ENCODE results near the gene PAN3.

The PAN3 gene

GRCh38 chr13:28220166-28220565 lies 81.8 kb downstream of the PAN3 start:
- DNase-seq, result no peak

GRCh38 chr13:28229522-28230411 lies 91.4 kb downstream of the PAN3 start:
- no peak for DNase-seq

GRCh38 chr13:28231642-28232041 lies 93.3 kb downstream of the PAN3 start:
- no peak for DNase-seq

- no peak for DNase-seq
Observed at GRCh38 chr13:28237944-28238343, 99.6 kb downstream of the PAN3 start.

- no peak for DNase-seq
Observed at GRCh38 chr13:28239374-28239773, 101.0 kb downstream of the PAN3 start.

GRCh38 chr13:28245465-28245864 lies 107.1 kb downstream of the PAN3 start:
- DNase-seq, result no peak

- DNase-seq, result no peak
Observed at GRCh38 chr13:28246891-28247290, 108.5 kb downstream of the PAN3 start.

GRCh38 chr13:28248080-28248479 lies 109.7 kb downstream of the PAN3 start:
- no peak for DNase-seq

GRCh38 chr13:28250542-28250941 lies 112.2 kb downstream of the PAN3 start:
- DNase-seq, result no peak

GRCh38 chr13:28251466-28251865 lies 113.1 kb downstream of the PAN3 start:
- DNase-seq, result no peak

GRCh38 chr13:28252547-28252946 lies 114.2 kb downstream of the PAN3 start:
- no peak for DNase-seq

- no peak for DNase-seq
Observed at GRCh38 chr13:28257305-28257704, 119.0 kb downstream of the PAN3 start.

- DNase-seq, result no peak
Observed at GRCh38 chr13:28258417-28258816, 120.1 kb downstream of the PAN3 start.

GRCh38 chr13:28267497-28267896 lies 129.2 kb downstream of the PAN3 start:
- no peak for DNase-seq

GRCh38 chr13:28268800-28269223 lies 130.5 kb downstream of the PAN3 start:
- peak; percentile 87 for DNase-seq

GRCh38 chr13:28271056-28271840 lies 132.9 kb downstream of the PAN3 start:
- no peak for DNase-seq

- DNase-seq, result no peak
Observed at GRCh38 chr13:28273919-28274318, 135.6 kb downstream of the PAN3 start.

GRCh38 chr13:28282451-28282850 lies 144.1 kb downstream of the PAN3 start:
- DNase-seq, result no peak

GRCh38 chr13:28283600-28283999 lies 145.3 kb downstream of the PAN3 start:
- DNase-seq, result no peak

GRCh38 chr13:28286263-28286662 lies 147.9 kb downstream of the PAN3 start:
- peak; percentile 3 for DNase-seq

GRCh38 chr13:28297341-28297740 lies 159.0 kb downstream of the PAN3 start:
- no peak for DNase-seq

- DNase-seq, result no peak
Observed at GRCh38 chr13:28299916-28300315, 161.6 kb downstream of the PAN3 start.

- no peak for DNase-seq
Observed at GRCh38 chr13:28301839-28302238, 163.5 kb downstream of the PAN3 start.

GRCh38 chr13:28306325-28306724 lies 168.0 kb downstream of the PAN3 start:
- no peak for DNase-seq

Measured in activated CD4-positive, alpha-beta T cell treated with anti-CD3 and anti-CD28 coated beads, Interleukin-2, amount 50 U/mL, for 16 hours (primary cell).